Muscle layer of colon (tissue), 2 donors: ENCODE data around the gene LRSAM1.
A peak's percentile ranks its signal among the peaks of the same experiment; 100 is the strongest.

Experiments used
- H3K27ac ChIP-seq: one replicate; pipeline ENCODE4 v1.7.0; 2013; ENCODE audit warnings: low read depth, mild to moderate bottlenecking, low read length, moderate library complexity
- H3K27me3 ChIP-seq, 2 donors: one replicate each; pipeline ENCODE4 v1.7.0; 2013; ENCODE audit warnings: low read length in 2 of 2, mild to moderate bottlenecking in 2 of 2; ENCODE audit not compliant: insufficient read depth in 2 of 2, control insufficient read depth in 1 of 2
- H3K36me3 ChIP-seq: one replicate; pipeline ENCODE4 v1.7.0; 2013; ENCODE audit warnings: mild to moderate bottlenecking, low read length; ENCODE audit not compliant: insufficient read depth
- H3K4me1 ChIP-seq: one replicate; pipeline ENCODE4 v1.7.0; 2013; ENCODE audit warnings: mild to moderate bottlenecking, low read length; ENCODE audit not compliant: insufficient read depth
- H3K4me3 ChIP-seq, 2 donors: one replicate each; pipeline ENCODE4 v1.7.0; 2013; ENCODE audit warnings: low read length in 2 of 2, low read depth in 1 of 2, mild to moderate bottlenecking in 1 of 2, moderate library complexity in 1 of 2
- H3K9ac ChIP-seq: one replicate; pipeline ENCODE4 v1.7.0; 2013; ENCODE audit warnings: low read length
- H3K9me3 ChIP-seq: one replicate; pipeline ENCODE4 v1.7.0; 2013; ENCODE audit warnings: mild to moderate bottlenecking, low read length
- donor health status: abdominal sarcoma.
- donor health status: Adenocarcinoma of cecum.

LRSAM1 gene

GRCh38 chr9:127543221-127543620 lies 91.9 kb downstream of the LRSAM1 start:
- no peak overlapping the region for H3K9ac ChIP-seq
- H3K36me3 ChIP-seq, result no peaks in the 10 kb centered on the region
- no peaks in the 10 kb centered on the region for H3K9me3 ChIP-seq
- H3K4me3 ChIP-seq, result peak overlapping the region in 1 of 2 donors; percentile 9
- H3K27ac ChIP-seq, result peak overlapping the region; percentile 69
- no peaks in the 10 kb centered on the region for H3K27me3 ChIP-seq
- H3K4me1 ChIP-seq, result peaks cover 61% of the 10 kb centered on the region

GRCh38 chr9:127543973-127544533 lies 92.7 kb downstream of the LRSAM1 start:
- peak overlapping the region in 1 of 2 donors; percentile 9 for H3K4me3 ChIP-seq
- H3K27ac ChIP-seq, result peak overlapping the region; percentile 69
- no peaks in the 10 kb centered on the region for H3K36me3 ChIP-seq
- no peak overlapping the region for H3K9ac ChIP-seq
- peaks cover 60% of the 10 kb centered on the region for H3K4me1 ChIP-seq
- H3K27me3 ChIP-seq, result no peaks in the 10 kb centered on the region
- no peaks in the 10 kb centered on the region for H3K9me3 ChIP-seq

GRCh38 chr9:127545196-127546124 lies 94.2 kb downstream of the LRSAM1 start:
- Histone ChIP-seq H3K4me3 (no peak overlapping the region), H3K27me3 (no peaks in the 10 kb centered on the region), H3K27ac (peak overlapping the region; percentile 67), H3K9ac (no peak overlapping the region), H3K36me3 (no peaks in the 10 kb centered on the region), H3K9me3 (no peaks in the 10 kb centered on the region), H3K4me1 (peaks cover 49% of the 10 kb centered on the region)

- no peaks in the 10 kb centered on the region for H3K9me3 ChIP-seq
- peak overlapping the region; percentile 67 for H3K27ac ChIP-seq
- H3K27me3 ChIP-seq, result no peaks in the 10 kb centered on the region
- H3K4me3 ChIP-seq, result no peak overlapping the region
- no peaks in the 10 kb centered on the region for H3K36me3 ChIP-seq
- no peak overlapping the region for H3K9ac ChIP-seq
- H3K4me1 ChIP-seq, result peaks cover 48% of the 10 kb centered on the region
These were observed 95.0 kb downstream of the LRSAM1 start for GRCh38 chr9:127546125-127546832.

GRCh38 chr9:127548352-127548881 lies 97.1 kb downstream of the LRSAM1 start:
- H3K4me1 ChIP-seq, result peaks cover 29% of the 10 kb centered on the region
- H3K27ac ChIP-seq, result no peak overlapping the region
- H3K27me3 ChIP-seq, result no peaks in the 10 kb centered on the region

GRCh38 chr9:127549218-127549617 lies 97.9 kb downstream of the LRSAM1 start:
- no peak overlapping the region for H3K27ac ChIP-seq
- no peaks in the 10 kb centered on the region for H3K9me3 ChIP-seq
- no peaks in the 10 kb centered on the region for H3K27me3 ChIP-seq
- H3K4me1 ChIP-seq, result peaks cover 21% of the 10 kb centered on the region
- no peaks in the 10 kb centered on the region for H3K36me3 ChIP-seq
- no peak overlapping the region for H3K9ac ChIP-seq
- H3K4me3 ChIP-seq, result no peak overlapping the region

More at GRCh38 chr9:127548352-127548881, 97.1 kb downstream of the LRSAM1 start:
- Histone ChIP-seq H3K36me3 (no peaks in the 10 kb centered on the region), H3K9me3 (no peaks in the 10 kb centered on the region), H3K4me3 (no peak overlapping the region), H3K9ac (no peak overlapping the region)

GRCh38 chr9:127549751-127550150 lies 98.4 kb downstream of the LRSAM1 start:
- H3K27ac ChIP-seq, result no peak overlapping the region
- no peak overlapping the region for H3K4me3 ChIP-seq
- H3K9ac ChIP-seq, result no peak overlapping the region
- H3K9me3 ChIP-seq, result no peaks in the 10 kb centered on the region
- no peaks in the 10 kb centered on the region for H3K36me3 ChIP-seq
- peaks cover 18% of the 10 kb centered on the region for H3K4me1 ChIP-seq
- H3K27me3 ChIP-seq, result no peaks in the 10 kb centered on the region

GRCh38 chr9:127550282-127550681 lies 99.0 kb downstream of the LRSAM1 start:
- H3K36me3 ChIP-seq, result no peaks in the 10 kb centered on the region
- H3K4me3 ChIP-seq, result no peak overlapping the region
- no peaks in the 10 kb centered on the region for H3K9me3 ChIP-seq
- peaks cover 13% of the 10 kb centered on the region for H3K4me1 ChIP-seq
- H3K27ac ChIP-seq, result no peak overlapping the region
- H3K9ac ChIP-seq, result no peak overlapping the region
- no peaks in the 10 kb centered on the region for H3K27me3 ChIP-seq

GRCh38 chr9:127550751-127551150 lies 99.4 kb downstream of the LRSAM1 start:
- Histone ChIP-seq H3K9me3 (no peaks in the 10 kb centered on the region), H3K27ac (no peak overlapping the region), H3K36me3 (no peaks in the 10 kb centered on the region), H3K9ac (no peak overlapping the region), H3K4me3 (no peak overlapping the region), H3K4me1 (peaks cover 15% of the 10 kb centered on the region), H3K27me3 (no peaks in the 10 kb centered on the region)
